HepG2 (cell line): ENCODE data around the gene SERP1. TPM values are rescaled to one million over a fixed set of nuclear protein-coding genes. Genes with fewer than 3 reads are reported as not detected.

ENCODE experiments used
- ATAC-seq: fragments of 200-7000 bp; cut with Tn5 transposase; 3 replicates; pipeline ENCODE4 v1.9.1; 2020; ENCODE audit warnings: mild to moderate bottlenecking, moderate library complexity
- BruUV-seq: library from RNA; stranded (reverse); fragments of 400-500 nt; replicated peaks from 2 replicates; lab custom pipeline; 2021; lab: Mats Ljungman, UMichigan
- CTCF ChIA-PET: fragments of 300-600 bp; formaldehyde crosslinking; extraction: SDS; loops from one replicate; lab custom pipeline; 2021; ENCODE audit warnings: low total read pairs, inconsistent platforms, low intra/inter-chr PET ratio; lab: Yijun Ruan, JAX
- POLR2A ChIA-PET: fragments of 350-600 bp; sonication (Branson Sonifier 250); formaldehyde crosslinking; loops from one replicate; lab custom pipeline; 2020; ENCODE audit warnings: antibody characterized with exemption, inconsistent platforms; lab: Yijun Ruan, JAX
- DNase-seq: peaks from one replicate; pipeline ENCODE4 v3.0.0-alpha.2; 2015; ENCODE audit warnings: low spot score
- FAIRE-seq: peaks from 3 replicates; lab custom pipeline; 2011; peaks lifted over from hg19 to GRCh38; lab: Jason Lieb, UNC
- H2AFZ ChIP-seq: one replicate; pipeline ENCODE4 v1.6.1; 2011; ENCODE audit warnings: low read length, inconsistent platforms
- H3K27ac ChIP-seq: fragments of 300-600 bp; 3 replicates; pipeline ENCODE4 v1.8.0; 2011; ENCODE audit warnings: mixed run types, mild to moderate bottlenecking, mixed read lengths, low read length, inconsistent platforms; ENCODE audit not compliant: insufficient read depth; ENCODE audit errors: extremely low read length
- H3K27me3 ChIP-seq, 2 experiments: fragments of 200-600 bp in 1 of 2; 2 replicates in 1 of 2; 3 replicates in 1 of 2; pipeline versions ENCODE4 v1.6.0 to v1.8.0; 2011; ENCODE audit warnings: low read length in 2 of 2, mild to moderate bottlenecking in 2 of 2, moderate library complexity in 2 of 2, inconsistent platforms in 1 of 2; ENCODE audit not compliant: insufficient read depth in 2 of 2, control insufficient read depth in 1 of 2
- H3K36me3 ChIP-seq, 2 experiments: fragments of 200-600 bp in 1 of 2; replicated peaks in 1 of 2; 2 replicates in 1 of 2; 3 replicates in 1 of 2; pipeline versions ENCODE4 v1.5.1 to v1.8.0; 2011; ENCODE audit warnings: low read length in 2 of 2, inconsistent platforms in 1 of 2; ENCODE audit not compliant: insufficient read depth in 2 of 2, control insufficient read depth in 1 of 2
- H3K4me1 ChIP-seq: 2 replicates; pipeline ENCODE4 v1.5.1; 2012; ENCODE audit warnings: low read length, inconsistent platforms; ENCODE audit not compliant: insufficient read depth
- H3K4me2 ChIP-seq: 2 replicates; pipeline ENCODE4 v1.6.0; 2011; ENCODE audit warnings: low read depth, low read length, inconsistent platforms
- H3K4me3 ChIP-seq, 3 experiments: fragments of 200-600 bp in 1 of 3; sonication (generic), shearing (Covaris generic) in 1 of 3; replicated peaks in 1 of 3; 2 replicates each; pipeline ENCODE4 v1.5.1; 2011 to 2016; ENCODE audit warnings: low read length in 3 of 3, inconsistent platforms in 2 of 3, low read depth in 2 of 3, mild to moderate bottlenecking in 2 of 3, control low read depth in 1 of 3, mixed read lengths in 1 of 3; ENCODE audit not compliant: insufficient read depth in 1 of 3
- H3K79me2 ChIP-seq: one replicate; pipeline ENCODE4 v1.6.1; 2011; ENCODE audit warnings: low read length, inconsistent platforms; ENCODE audit not compliant: insufficient read depth
- H3K9ac ChIP-seq: 2 replicates; pipeline ENCODE4 v1.6.0; 2011; ENCODE audit warnings: mild to moderate bottlenecking, low read depth, low read length, inconsistent platforms; ENCODE audit not compliant: insufficient read depth
- H3K9me3 ChIP-seq: 2 replicates; pipeline ENCODE4 v1.5.1; 2012; ENCODE audit warnings: mild to moderate bottlenecking, low read length
- H4K20me1 ChIP-seq: 2 replicates; pipeline ENCODE4 v1.6.0; 2011; ENCODE audit warnings: inconsistent platforms, mild to moderate bottlenecking, low read length, moderate library complexity; ENCODE audit not compliant: insufficient read depth
- ARHGAP35 ChIP-seq: sonication (generic); formaldehyde crosslinking; IDR thresholded peaks from 2 replicates; pipeline ENCODE4 v1.9.0; 2022; ENCODE audit warnings: mild to moderate bottlenecking, inconsistent platforms, moderate library complexity, missing genetic modification reagents, borderline replicate concordance
- CBX2 ChIP-seq, 2 experiments: fragments of 200-600 bp in 1 of 2; sonication (generic); formaldehyde crosslinking in 1 of 2; IDR thresholded peaks; 2 replicates each; pipeline versions ENCODE4 v1.7.0 to v1.8.1; 2018 to 2022; ENCODE audit warnings: low read depth in 2 of 2, low read length in 1 of 2, mild to moderate bottlenecking in 1 of 2, missing genetic modification reagents in 1 of 2
- EP300 ChIP-seq, 3 experiments: sonication (generic) in 1 of 3; formaldehyde crosslinking in 1 of 3; IDR thresholded peaks; 2 replicates each; pipeline versions ENCODE4 v1.5.1 to v1.6.1; 2011 to 2020; ENCODE audit warnings: low read depth in 2 of 3, low read length in 2 of 3, borderline replicate concordance in 1 of 3, improper control_type of control experiment in 1 of 3, mild to moderate bottlenecking in 1 of 3, missing genetic modification reagents in 1 of 3, moderate library complexity in 1 of 3
- NONO ChIP-seq, 2 experiments: fragments of 450-650 bp in 1 of 2; sonication (generic) in 1 of 2; formaldehyde crosslinking in 1 of 2; IDR thresholded peaks in 1 of 2; conservative IDR thresholded peaks in 1 of 2; 2 replicates each; pipeline versions ENCODE4 v1.6.1 to v1.8.0; 2017 to 2022; ENCODE audit warnings: mild to moderate bottlenecking in 1 of 2, missing genetic modification reagents in 1 of 2, moderate library complexity in 1 of 2
- PRMT3 ChIP-seq: sonication (generic); formaldehyde crosslinking; IDR thresholded peaks from 2 replicates; pipeline ENCODE4 v1.8.1; 2022; ENCODE audit warnings: low read depth, mild to moderate bottlenecking, moderate library complexity, missing genetic modification reagents, borderline replicate concordance
- RORA ChIP-seq: sonication (generic); formaldehyde crosslinking; IDR thresholded peaks from 2 replicates; pipeline ENCODE4 v1.5.0; 2020; ENCODE audit warnings: mild to moderate bottlenecking, missing genetic modification reagents, moderate library complexity
- SAP130 ChIP-seq: IDR thresholded peaks from 2 replicates; pipeline ENCODE4 v1.6.1; 2016; ENCODE audit warnings: low read depth
- SIX4 ChIP-seq: sonication (generic); formaldehyde crosslinking; IDR thresholded peaks from 2 replicates; pipeline ENCODE4 v1.4.0; 2020; ENCODE audit warnings: missing genetic modification reagents
- SRSF1 ChIP-seq: fragments of 200-400 bp; formaldehyde crosslinking; optimal IDR thresholded peaks from 2 replicates; pipeline ENCODE3; 2017; ENCODE audit warnings: mild to moderate bottlenecking, low read depth, low read length, moderate library complexity
- ZBTB46 ChIP-seq: sonication (generic); formaldehyde crosslinking; IDR thresholded peaks from 2 replicates; pipeline ENCODE4 v1.4.0; 2020; ENCODE audit warnings: mild to moderate bottlenecking, missing genetic modification reagents, borderline replicate concordance
- ZBTB49 ChIP-seq: sonication (generic); formaldehyde crosslinking; IDR thresholded peaks from 2 replicates; pipeline ENCODE4 v1.4.0; 2020; ENCODE audit warnings: missing genetic modification reagents, borderline replicate concordance
- ZNF282 ChIP-seq: fragments of 450-650 bp; IDR thresholded peaks from 2 replicates; pipeline ENCODE4 v1.6.1; 2018; ENCODE audit not compliant: partially characterized antibody
- WGBS: methylation state at CpG from one replicate; pipeline ENCODE4 v1.1.6; 2017; ENCODE audit warnings: low lambda C conversion rate; 5-methylcytosine and 5-hydroxymethylcytosine counted together
- in situ Hi-C: cut with HindIII; loops from 2 replicates; pipeline ENCODE4 v1.10.0; 2017; ENCODE audit warnings: low pct_unique_long_range_greater_than_20kb; ENCODE audit not compliant: extremely low pct_ligation_motif_present
- intact Hi-C: fragments of 100-400 bp; cut with micrococcal nuclease; formaldehyde crosslinking; loops from one replicate; pipeline ENCODE4 v1.10.0; 2022; ENCODE audit not compliant: unreplicated experiment
- polyA plus RNA-seq, 8 experiments: library from polyadenylated mRNA; depleted of rRNA in 3 of 8; stranded (reverse) in 7 of 8; unstranded in 1 of 8; fragments of >200 nt; fragmentation: Illumina TruSeq in 4 of 8; extraction: Trizol in 4 of 8; gene quantifications; 2 replicates each; pipeline versions ENCODE4 v1.2.1 to v1.2.3, GENCODE V29; 2011 to 2016; ENCODE audit warnings: low read depth in 4 of 8, missing spikeins in 1 of 8, mixed read lengths in 1 of 8; ENCODE audit not compliant: insufficient read depth in 1 of 8
- total RNA-seq, 5 experiments: library from RNA; depleted of rRNA; stranded (reverse); fragments of >200 nt; fragmentation: Illumina TruSeq; extraction: Trizol; gene quantifications; 2 replicates each; pipeline ENCODE4 v1.2.3, GENCODE V29; 2016; ENCODE audit warnings: low read depth in 1 of 5
- TF ChIP-seq, protein P1 (sequence below): sonication (generic); formaldehyde crosslinking; IDR thresholded peaks from 2 replicates; pipeline ENCODE4 v1.5.1; 2020; ENCODE audit warnings: mild to moderate bottlenecking, missing genetic modification reagents

SERP1 gene
- total and polyA plus RNA-seq, 2 of the 13 experiments (the other 11 are each of a cell fraction or from before 2014, with no cell fraction given): 61.2 to 95.0 TPM

GRCh38 chr3:150583028-150583427 lies 36.7 kb upstream of the SERP1 start (continued):
- no peak for TF ChIP-seq ZBTB49
- TF ChIP-seq PRMT3: no peak
- TF ChIP-seq, protein P1, sequence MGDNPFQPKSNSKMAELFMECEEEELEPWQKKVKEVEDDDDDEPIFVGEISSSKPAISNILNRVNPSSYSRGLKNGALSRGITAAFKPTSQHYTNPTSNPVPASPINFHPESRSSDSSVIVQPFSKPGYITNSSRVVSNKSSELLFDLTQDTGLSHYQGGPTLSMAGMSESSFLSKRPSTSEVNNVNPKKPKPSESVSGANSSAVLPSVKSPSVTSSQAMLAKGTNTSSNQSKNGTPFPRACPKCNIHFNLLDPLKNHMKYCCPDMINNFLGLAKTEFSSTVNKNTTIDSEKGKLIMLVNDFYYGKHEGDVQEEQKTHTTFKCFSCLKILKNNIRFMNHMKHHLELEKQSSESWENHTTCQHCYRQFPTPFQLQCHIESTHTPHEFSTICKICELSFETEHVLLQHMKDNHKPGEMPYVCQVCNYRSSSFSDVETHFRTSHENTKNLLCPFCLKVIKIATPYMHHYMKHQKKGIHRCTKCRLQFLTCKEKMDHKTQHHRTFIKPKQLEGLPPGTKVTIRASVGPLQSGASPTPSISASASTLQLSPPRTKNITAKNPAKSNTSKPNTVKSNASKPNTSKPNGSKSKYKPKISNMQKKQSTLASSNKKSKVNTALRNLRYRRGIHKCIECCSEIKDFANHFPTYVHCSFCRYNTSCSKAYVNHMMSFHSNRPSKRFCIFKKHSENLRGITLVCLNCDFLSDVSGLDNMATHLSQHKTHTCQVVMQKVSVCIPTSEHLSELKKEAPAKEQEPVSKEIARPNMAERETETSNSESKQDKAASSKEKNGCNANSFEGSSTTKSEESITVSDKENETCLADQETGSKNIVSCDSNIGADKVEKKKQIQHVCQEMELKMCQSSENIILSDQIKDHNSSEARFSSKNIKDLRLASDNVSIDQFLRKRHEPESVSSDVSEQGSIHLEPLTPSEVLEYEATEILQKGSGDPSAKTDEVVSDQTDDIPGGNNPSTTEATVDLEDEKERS (CRISPR knock-in tag): no peak
- TF ChIP-seq ZBTB46 (CRISPR knock-in tag): no peak

DNA sequence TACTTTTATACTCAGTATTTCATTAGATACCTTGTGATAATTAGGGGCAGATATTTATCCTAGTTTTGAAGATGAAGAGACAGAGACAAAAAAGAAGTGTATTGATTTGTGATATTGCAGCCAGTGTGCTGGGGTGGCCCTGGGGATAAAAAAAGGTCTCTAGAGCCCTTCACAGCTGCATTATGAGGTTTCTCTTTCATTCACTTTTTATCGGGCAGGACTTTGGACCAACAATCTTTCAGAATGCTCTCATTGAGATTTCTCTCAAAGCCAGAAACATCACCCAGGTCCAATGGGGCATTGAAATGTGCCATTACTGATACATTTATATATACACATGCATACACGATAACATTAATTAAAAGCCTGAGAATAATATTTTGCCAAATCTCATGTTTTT lies 36.3 kb upstream of the SERP1 start:
- FAIRE-seq (no peak), DNase-seq (no peak), ATAC-seq (no peak)
- no peak overlapping the region for H3K27ac ChIP-seq
- no peaks in the 10 kb centered on the region for H3K79me2 ChIP-seq
- H3K9ac ChIP-seq: no peak overlapping the region
- H3K4me3 ChIP-seq: no peak overlapping the region
- ChIA-PET POLR2A (no interaction called here), CTCF (no interaction called here)
- intact Hi-C loops (no loop called here), in situ Hi-C loops (no loop called here)
- no peak overlapping the region for H3K4me2 ChIP-seq
- no peaks in the 10 kb centered on the region for H3K4me1 ChIP-seq
- H4K20me1 ChIP-seq: no peaks in the 10 kb centered on the region; the same call in 1 of the 2 replicates
- WGBS: 89% methylated on average over 2 of the region's 2 CpGs
- no peaks in the 10 kb centered on the region for H3K27me3 ChIP-seq
- no peak overlapping the region for H2AFZ ChIP-seq
- H3K9me3 ChIP-seq: no peaks in the 10 kb centered on the region
- BruUV-seq: no TSS peak
- peaks cover 1 to 54% of the 10 kb centered on the region in 2 experiments; a peak in 3 of 5 replicates for H3K36me3 ChIP-seq
- TF ChIP-seq ZNF282: no peak
- no peak for TF ChIP-seq SRSF1
- no peak for TF ChIP-seq ARHGAP35
- TF ChIP-seq EP300 (IDR thresholded peaks at IDR 0.05; ENCODE audit: low read depth in 2 of 2, low read length in 2 of 2): no peak
- TF ChIP-seq EP300 (CRISPR knock-in tag; IDR thresholded peaks at IDR 0.05; ENCODE audit: borderline replicate concordance): no peak
- no peak for TF ChIP-seq SIX4
- TF ChIP-seq RORA (CRISPR knock-in tag): no peak
- no peak for TF ChIP-seq CBX2 (IDR thresholded peaks at IDR 0.05; ENCODE audit: low read depth, low read length)
- no peak for TF ChIP-seq CBX2 (CRISPR knock-in tag; IDR thresholded peaks at IDR 0.05; ENCODE audit: low read depth)
- TF ChIP-seq NONO (IDR thresholded peaks at IDR 0.05): no peak
- no peak for TF ChIP-seq NONO (CRISPR knock-in tag; conservative IDR thresholded peaks at IDR 0.05)
- TF ChIP-seq SAP130 (CRISPR knock-in tag): no peak
